Measurements from ENCODE around the gene FXYD2. TPM values are rescaled to one million over a fixed set of nuclear protein-coding genes. Genes with fewer than 3 reads are reported as not detected.

FXYD2 gene
- total and polyA plus RNA-seq, 2 donors (not counting 3 experiments of a cell fraction or from before 2014, with no cell fraction given) = 0.99 to 1.8 TPM

- CTCF ChIA-PET = interaction anchor here (1.0 to 2.1 kb wide), 3 partner anchors 15 to 261 kb away, joined by 4 to 10 read pairs (median 4); no protein-coding TSS in a partner anchor
- H3K36me3 ChIP-seq (ENCODE audit: control insufficient read depth in 2 of 2, extremely low read depth in 1 of 2, insufficient read depth in 2 of 2, low read length in 2 of 2) = no peaks in the 10 kb centered on the region
- no peaks in the 10 kb centered on the region for H3K9me1 ChIP-seq (replicated peaks; ENCODE audit: control insufficient read depth, extremely low read depth, insufficient read depth, low read length)
- dilution Hi-C loops (cut with MboI; ENCODE audit: extremely low pct_ligation_motif_present, low sequenced_read_pairs) = no loop called here
- no peak overlapping the region for H3K27ac ChIP-seq (ENCODE audit: insufficient read depth, low read depth, low read length)
- no peaks in the 10 kb centered on the region for H3K9me3 ChIP-seq (replicated peaks; ENCODE audit: control insufficient read depth, insufficient read depth, low read length)
- no peaks in the 10 kb centered on the region for H4K20me1 ChIP-seq (replicated peaks; ENCODE audit: control insufficient read depth, extremely low read depth, insufficient read depth, low read length)
- no peaks in the 10 kb centered on the region for H3K4me1 ChIP-seq (ENCODE audit: control insufficient read depth, extremely low read depth, insufficient read depth, low read length)
- no peak overlapping the region for H3K9ac ChIP-seq (replicated peaks; ENCODE audit: extremely low read depth, insufficient read depth, low read length)
- H3K4me2 ChIP-seq (ENCODE audit: insufficient read depth, low read length) = no peak overlapping the region
- BruUV-seq (replicated peaks) = no TSS peak
- H3K4me3 ChIP-seq (replicated peaks in 1 of 3; ENCODE audit: insufficient read depth in 1 of 3, low read depth in 1 of 3, low read length in 3 of 3) = no peak overlapping the region
- no peak for TF ChIP-seq CTCF (IDR thresholded peaks at IDR 0.05; ENCODE audit: extremely low read depth in 1 of 2, insufficient read depth in 1 of 2, low read depth in 1 of 2, low read length in 2 of 2)
- no peak for TF ChIP-seq POLR2AphosphoS5 (IDR thresholded peaks at IDR 0.05; ENCODE audit: insufficient read depth, low read depth, low read length)
- TF ChIP-seq FOS (IDR thresholded peaks at IDR 0.05; ENCODE audit: borderline replicate concordance, insufficient read depth, low read length) = no peak
- TF ChIP-seq MYC (IDR thresholded peaks at IDR 0.05; ENCODE audit: low read depth, low read length) = no peak
- TF ChIP-seq GATA2 (IDR thresholded peaks at IDR 0.05; ENCODE audit: insufficient read depth, insufficient read length, low read depth, low read length) = no peak
- TF ChIP-seq POLR2A (IDR thresholded peaks at IDR 0.05; ENCODE audit: low read depth, low read length) = no peak
- TF ChIP-seq MAX (IDR thresholded peaks at IDR 0.05; ENCODE audit: insufficient read depth, insufficient read length) = no peak
- TF ChIP-seq JUN (IDR thresholded peaks at IDR 0.05; ENCODE audit: borderline replicate concordance, insufficient read depth, insufficient read length, low read depth) = no peak
- TF ChIP-seq EZH2 (IDR thresholded peaks at IDR 0.05; ENCODE audit: borderline replicate concordance, low read depth, low read length, severe bottlenecking) = no peak
- FAIRE-seq (no peak), DNase-seq (ENCODE audit: low read depth, low spot score) (no peak)
- no peaks in the 10 kb centered on the region for H3K79me2 ChIP-seq (ENCODE audit: control insufficient read depth, insufficient read depth, low read length)
- intact Hi-C loops (cut with micrococcal nuclease) = no loop called here
- H2AFZ ChIP-seq (ENCODE audit: low read depth, low read length) = no peak overlapping the region
- peaks cover 32 to 39% of the 10 kb centered on the region in 2 experiments for H3K27me3 ChIP-seq (ENCODE audit: control insufficient read depth in 2 of 2, insufficient read depth in 2 of 2, low read length in 2 of 2)
- POLR2A ChIA-PET = no interaction called here
These were observed 31.6 kb downstream of the FXYD2 start for GRCh38 chr11:117792992-117793391.

Data from endothelial cell of umbilical vein (primary cell).